ENCODE data around the gene ADGRA1. TPM values are rescaled to one million over a fixed set of nuclear protein-coding genes. Genes with fewer than 3 reads are reported as not detected.

ADGRA1 gene
- total RNA-seq, 2 experiments from 2014 or later: not detected

GRCh38 chr10:133141144-133141957 is 53.6 kb downstream of the ADGRA1 start:
- no peaks in the 10 kb centered on the region for H3K9me3 ChIP-seq (ENCODE audit: low read length)
- POLR2A ChIA-PET: no interaction called here
- H3K9me2 ChIP-seq (ENCODE audit: insufficient read depth, low read length): no peaks in the 10 kb centered on the region
- no peaks in the 10 kb centered on the region for H3K79me2 ChIP-seq (ENCODE audit: insufficient read depth, low read depth, low read length)
- H3K4me2 ChIP-seq (ENCODE audit: low read length): no peak overlapping the region
- intact Hi-C loops (cut with micrococcal nuclease; ENCODE audit: unreplicated experiment): loop anchor here (5.0 kb wide), 1 partner anchor 136 kb away; the partner anchor contains the start of gene ADAM8
- no peak for DNase-seq (ENCODE audit: low spot score)
- no peaks in the 10 kb centered on the region for H4K20me1 ChIP-seq (ENCODE audit: insufficient read depth, low read length)
- BruUV-seq (replicated peaks): no TSS peak
- H3K4me1 ChIP-seq (ENCODE audit: insufficient read depth, low read length, poor library complexity, severe bottlenecking): no peaks in the 10 kb centered on the region
- H3K4me3 ChIP-seq (ENCODE audit: low read depth, low read length, poor library complexity, severe bottlenecking): no peak overlapping the region
- CTCF ChIA-PET (ENCODE audit: unreplicated experiment): no interaction called here
- no peak overlapping the region for H2AFZ ChIP-seq (ENCODE audit: low read length)
- H3K36me3 ChIP-seq (ENCODE audit: insufficient read depth, low read length): no peaks in the 10 kb centered on the region
- no peak overlapping the region for H3K27ac ChIP-seq (ENCODE audit: low read depth, low read length, poor library complexity, severe bottlenecking)
- TF ChIP-seq EZH2phosphoT487 (IDR thresholded peaks at IDR 0.05; ENCODE audit: borderline replicate concordance, low read depth, low read length): no peak

GRCh38 chr10:133141958-133142340 is 54.2 kb downstream of the ADGRA1 start:
- Histone ChIP-seq H3K36me3 (ENCODE audit: insufficient read depth, low read length) (no peaks in the 10 kb centered on the region), H3K4me1 (ENCODE audit: insufficient read depth, low read length, poor library complexity, severe bottlenecking) (no peaks in the 10 kb centered on the region), H3K27ac (ENCODE audit: low read depth, low read length, poor library complexity, severe bottlenecking) (no peak overlapping the region), H2AFZ (ENCODE audit: low read length) (no peak overlapping the region), H3K9me3 (ENCODE audit: low read length) (no peaks in the 10 kb centered on the region), H3K4me2 (ENCODE audit: low read length) (no peak overlapping the region), H3K79me2 (ENCODE audit: insufficient read depth, low read depth, low read length) (no peaks in the 10 kb centered on the region), H4K20me1 (ENCODE audit: insufficient read depth, low read length) (no peaks in the 10 kb centered on the region), H3K4me3 (ENCODE audit: low read depth, low read length, poor library complexity, severe bottlenecking) (no peak overlapping the region), H3K9me2 (ENCODE audit: insufficient read depth, low read length) (no peaks in the 10 kb centered on the region)
- intact Hi-C loops (cut with micrococcal nuclease; ENCODE audit: unreplicated experiment): loop anchor here (5.0 kb wide), 1 partner anchor 135 kb away; the partner anchor contains the start of gene ADAM8
- no TSS peak for BruUV-seq (replicated peaks)
- DNase-seq (ENCODE audit: low spot score): no peak
- CTCF ChIA-PET (ENCODE audit: unreplicated experiment): no interaction called here
- TF ChIP-seq CTCF (conservative IDR thresholded peaks at IDR 0.05; ENCODE audit: low read length): no peak
- no peak for TF ChIP-seq EZH2phosphoT487 (IDR thresholded peaks at IDR 0.05; ENCODE audit: borderline replicate concordance, low read depth, low read length)
- POLR2A ChIA-PET: no interaction called here

GRCh38 chr10:133142523-133143199 is 54.9 kb downstream of the ADGRA1 start:
- Histone ChIP-seq H4K20me1 (ENCODE audit: insufficient read depth, low read length) (no peaks in the 10 kb centered on the region), H3K9me2 (ENCODE audit: insufficient read depth, low read length) (no peaks in the 10 kb centered on the region), H2AFZ (ENCODE audit: low read length) (no peak overlapping the region), H3K4me1 (ENCODE audit: insufficient read depth, low read length, poor library complexity, severe bottlenecking) (no peaks in the 10 kb centered on the region), H3K4me2 (ENCODE audit: low read length) (no peak overlapping the region), H3K79me2 (ENCODE audit: insufficient read depth, low read depth, low read length) (no peaks in the 10 kb centered on the region), H3K9me3 (ENCODE audit: low read length) (no peaks in the 10 kb centered on the region), H3K27ac (ENCODE audit: low read depth, low read length, poor library complexity, severe bottlenecking) (no peak overlapping the region), H3K4me3 (ENCODE audit: low read depth, low read length, poor library complexity, severe bottlenecking) (no peak overlapping the region), H3K36me3 (ENCODE audit: insufficient read depth, low read length) (no peaks in the 10 kb centered on the region)
- no TSS peak for BruUV-seq (replicated peaks)
- ChIA-PET CTCF (ENCODE audit: unreplicated experiment) (no interaction called here), POLR2A (no interaction called here)
- TF ChIP-seq CTCF (conservative IDR thresholded peaks at IDR 0.05; ENCODE audit: low read length) (no peak), EZH2phosphoT487 (IDR thresholded peaks at IDR 0.05; ENCODE audit: borderline replicate concordance, low read depth, low read length) (no peak)
- intact Hi-C loops (cut with micrococcal nuclease; ENCODE audit: unreplicated experiment): loop anchor here (5.0 kb wide), 1 partner anchor 135 kb away; the partner anchor contains the start of gene ADAM8
- no peak for DNase-seq (ENCODE audit: low spot score)
